ENCODE data around the gene KCTD7.
A peak's percentile ranks its signal among the peaks of the same experiment; 100 is the strongest.
"Not testable (repeated sequence)": the region's sequence is repeated elsewhere in the genome, so short reads cannot be mapped to it uniquely, and the experiment has no call there.

The KCTD7 gene

DNA sequence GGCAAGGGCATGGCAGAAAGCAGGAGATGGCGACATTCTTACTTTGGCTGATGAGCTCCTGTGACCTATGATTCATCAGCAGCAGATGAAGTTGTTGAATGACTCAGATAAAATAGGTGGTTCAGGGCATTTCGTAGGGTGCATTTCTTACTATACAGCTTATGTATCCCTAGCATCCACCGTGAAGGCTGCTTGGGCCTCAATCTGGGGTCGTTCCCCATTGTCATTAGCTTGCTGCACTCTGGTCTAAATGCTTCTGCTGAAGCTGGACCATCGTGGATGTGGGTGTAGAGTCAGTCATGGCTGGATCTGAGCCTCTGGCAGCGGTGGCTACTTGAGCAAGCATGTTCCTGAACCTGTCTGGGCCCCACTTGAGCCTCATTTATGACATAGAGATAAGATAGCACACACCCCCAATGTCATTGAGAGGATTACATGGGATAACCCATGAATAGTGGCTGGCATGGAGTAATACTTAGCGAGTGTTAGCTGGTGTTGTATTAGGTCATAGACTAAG, 44.5 kb downstream of the KCTD7 start:
- not testable (repeated sequence) for H3K27ac ChIP-seq; DNase-seq (ENCODE audit: low read depth, low spot score)

DNA sequence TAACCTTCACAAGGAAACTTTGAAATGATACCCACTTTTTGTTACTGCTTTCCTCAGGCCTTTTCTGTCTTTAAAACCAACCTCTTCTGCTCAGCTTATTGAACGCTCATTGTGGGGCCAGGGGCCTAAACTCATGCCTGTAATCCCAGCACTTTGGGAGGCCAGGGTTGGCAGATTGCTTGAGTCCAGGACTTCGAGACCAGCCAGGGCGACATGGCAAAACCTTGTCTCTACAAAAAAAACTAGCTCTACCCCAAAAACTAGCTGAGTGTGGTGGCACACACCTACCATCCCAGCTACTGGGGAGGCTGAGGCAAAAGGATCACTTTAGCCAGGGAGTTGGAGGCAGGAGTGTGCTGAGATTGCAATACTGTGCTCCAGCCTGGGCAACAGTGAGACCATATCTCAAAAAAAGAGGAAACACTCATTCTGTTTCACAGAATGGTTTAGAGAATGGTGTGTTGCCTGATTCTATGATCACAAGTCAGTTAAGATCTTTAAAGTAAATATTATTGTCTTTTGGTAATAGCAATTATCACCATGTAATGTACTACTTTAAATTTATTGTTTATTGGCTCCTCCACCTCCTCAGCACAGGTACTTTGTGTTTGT, 51.1 kb downstream of the KCTD7 start:
- no peak for DNase-seq (ENCODE audit: low read depth, low spot score)
- no peak overlapping the region for H3K27ac ChIP-seq

- peak; percentile 82 for DNase-seq (ENCODE audit: low read depth, low spot score)
- H3K27ac ChIP-seq = peak overlapping the region; percentile 89
Observed at GRCh38 chr7:66681491-66682349, 53.0 kb downstream of the KCTD7 start.

DNA sequence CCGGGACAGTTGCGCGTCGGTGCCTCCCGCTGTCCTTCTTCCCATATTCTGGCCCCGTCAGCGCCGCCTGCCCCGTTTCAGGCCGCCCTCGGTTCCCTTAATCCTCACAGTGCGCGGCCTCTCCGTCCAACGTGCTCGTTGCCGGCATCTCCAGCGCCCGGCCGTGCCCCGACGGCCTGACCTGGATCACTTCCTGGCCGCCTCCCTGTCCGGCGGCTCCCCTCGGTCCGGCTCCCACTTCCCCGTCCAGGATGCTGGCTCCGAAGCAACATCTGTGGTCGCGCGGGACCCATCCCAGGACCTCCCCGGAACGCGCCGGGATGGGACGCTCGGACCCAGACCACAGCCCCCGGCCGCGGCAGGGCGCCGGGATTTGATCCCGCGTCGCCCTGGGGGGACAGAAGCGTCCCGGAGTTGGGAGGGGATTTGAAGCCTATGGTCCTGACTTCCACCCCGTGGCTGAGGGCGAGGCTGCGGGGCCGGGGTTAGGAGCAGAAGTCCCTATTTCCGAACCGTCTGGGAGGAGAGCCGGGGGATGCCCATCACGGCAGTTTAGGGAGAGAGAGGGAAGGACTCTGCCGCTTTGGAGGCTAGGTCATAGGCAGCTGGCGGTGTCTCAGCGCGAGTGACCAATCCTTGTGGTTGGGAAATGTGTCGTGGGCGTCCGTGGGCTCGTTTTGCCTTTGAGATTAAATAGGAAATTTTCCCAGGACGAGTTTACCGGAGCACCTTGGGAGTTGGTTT, 53.8 kb downstream of the KCTD7 start:
- peak overlapping the region; percentile 89 for H3K27ac ChIP-seq
- DNase-seq (ENCODE audit: low read depth, low spot score) = no peak

DNA sequence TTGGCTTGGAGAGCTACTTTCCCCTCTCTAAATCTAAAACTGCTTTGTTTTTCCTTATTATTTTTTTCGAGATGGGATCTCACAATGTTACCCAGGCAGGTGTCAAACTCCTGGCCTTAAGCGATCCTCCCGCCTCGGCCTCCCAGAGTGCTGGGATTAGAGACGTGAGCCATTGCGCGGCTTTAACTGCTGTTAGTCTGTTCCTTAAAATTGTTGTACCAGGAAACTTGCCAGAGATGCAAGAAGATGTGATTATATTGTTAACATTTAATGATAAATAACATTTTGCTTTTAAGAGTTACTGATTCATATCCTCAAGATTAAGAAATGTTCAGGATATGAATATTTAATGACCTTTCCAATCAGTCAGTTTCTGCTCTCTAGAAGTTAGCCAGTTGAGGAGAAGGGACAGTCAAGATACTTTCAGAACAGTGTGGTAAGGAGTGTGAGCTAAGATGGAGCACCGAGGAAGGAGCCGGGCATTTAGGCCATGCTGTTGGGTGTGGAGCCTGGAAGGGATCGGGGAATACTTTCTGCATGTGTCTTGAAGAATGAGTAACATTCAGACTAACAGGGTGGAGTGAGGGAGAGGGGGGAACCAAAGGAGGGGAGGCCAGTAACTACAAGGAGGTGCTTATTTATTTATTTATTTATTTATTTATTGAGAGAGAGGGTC, 54.6 kb downstream of the KCTD7 start:
- not testable (repeated sequence) for DNase-seq (ENCODE audit: low read depth, low spot score)
- peak overlapping the region; percentile 89 for H3K27ac ChIP-seq

DNA sequence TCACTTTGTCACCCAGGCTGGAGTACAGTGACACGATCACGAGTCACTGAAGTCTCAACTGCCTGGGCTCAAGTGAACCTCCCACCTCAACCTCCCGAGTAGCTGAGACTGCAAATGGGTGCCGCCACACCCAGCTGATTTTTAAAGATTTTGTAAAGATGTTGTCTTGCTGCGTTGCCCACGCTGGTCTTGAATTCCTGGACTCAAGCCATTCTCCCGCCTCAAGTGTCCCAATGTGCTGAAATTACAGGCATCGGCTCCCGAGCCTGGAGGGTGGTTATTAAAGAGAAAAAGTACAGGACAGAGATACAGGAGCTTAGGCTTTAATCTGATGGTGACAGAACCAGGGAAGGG, 55.1 kb downstream of the KCTD7 start:
- no peak for DNase-seq (ENCODE audit: low read depth, low spot score)
- peak overlapping the region; percentile 89 for H3K27ac ChIP-seq

GRCh38 chr7:66685663-66686062, 57.0 kb downstream of the KCTD7 start:
- peak overlapping the region; percentile 89 for H3K27ac ChIP-seq
- peak; percentile 20 for DNase-seq (ENCODE audit: low read depth, low spot score)

GRCh38 chr7:66687186-66687585, 58.5 kb downstream of the KCTD7 start:
- DNase-seq (ENCODE audit: low read depth, low spot score) = no peak
- H3K27ac ChIP-seq = no peak overlapping the region

DNA sequence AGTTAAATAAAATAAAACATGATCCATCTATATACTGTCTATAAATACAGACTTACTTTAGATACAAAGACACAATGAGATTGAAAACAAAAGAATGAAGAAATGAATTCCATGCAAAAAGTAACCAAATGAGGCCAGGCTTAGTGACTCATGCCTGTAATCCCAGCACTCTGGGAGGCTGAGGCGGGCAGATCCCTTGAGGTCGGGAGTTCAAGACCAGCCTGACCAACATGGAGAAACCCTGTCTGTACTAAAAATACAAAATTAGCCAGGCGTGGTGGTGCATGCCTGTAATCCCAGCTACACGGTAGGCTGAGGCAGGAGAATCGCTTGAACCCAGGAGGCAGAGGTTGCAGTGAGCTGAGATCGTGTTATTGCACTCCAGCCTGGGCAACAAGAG, 59.0 kb downstream of the KCTD7 start:
- not testable (repeated sequence) for H3K27ac ChIP-seq; DNase-seq (ENCODE audit: low read depth, low spot score)

DNA sequence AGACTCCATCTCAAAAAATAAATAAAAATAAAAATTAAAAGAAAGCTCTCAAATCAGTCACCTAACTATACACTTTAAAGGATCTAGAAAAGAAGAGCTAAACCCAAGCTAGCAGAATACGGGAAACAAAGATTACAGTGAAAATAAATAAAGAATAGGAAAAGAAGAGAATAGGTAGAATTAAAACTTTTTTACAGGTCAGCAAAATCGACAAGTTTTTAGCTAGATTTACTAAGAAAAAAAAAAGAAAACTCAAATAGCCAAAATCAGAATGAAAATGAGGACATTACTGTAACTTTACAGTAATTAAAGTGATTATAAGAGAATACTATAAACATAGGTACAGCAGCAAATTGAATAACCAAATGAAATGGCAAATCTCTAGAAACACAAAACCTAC, 60.4 kb downstream of the KCTD7 start:
- no peak for DNase-seq (ENCODE audit: low read depth, low spot score)
- no peak overlapping the region for H3K27ac ChIP-seq

DNA sequence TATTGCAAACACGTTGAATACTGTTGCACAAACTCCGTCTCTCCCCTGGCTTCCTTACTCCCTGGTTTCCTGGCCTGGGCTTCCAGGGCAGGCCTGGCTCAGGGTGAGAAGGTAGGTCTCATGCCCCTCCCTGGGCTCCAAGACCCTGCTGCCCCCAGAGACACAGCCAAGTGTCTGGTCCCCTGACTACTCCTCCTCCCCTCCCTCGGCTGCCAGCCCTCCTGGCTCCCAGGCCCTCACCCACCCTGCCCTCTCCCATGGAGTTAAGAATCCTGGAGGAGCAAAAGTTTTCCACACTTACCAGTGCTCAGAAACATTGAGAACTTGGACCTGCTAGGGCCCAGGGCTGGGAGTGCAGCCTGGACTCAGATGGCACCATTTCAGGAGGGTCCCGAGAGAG, 64.7 kb downstream of the KCTD7 start:
- no peak overlapping the region for H3K27ac ChIP-seq
- DNase-seq (ENCODE audit: low read depth, low spot score) = no peak

Data from epithelial cell of prostate (primary cell).